ENCODE data around the gene TUBGCP6.
A peak's percentile ranks its signal among the peaks of the same experiment; 100 is the strongest.

The TUBGCP6 gene

GRCh38 chr22:50194037-50194805, 50.6 kb downstream of the TUBGCP6 start:
- no peak for DNase-seq

GRCh38 chr22:50193621-50194020, 51.2 kb downstream of the TUBGCP6 start:
- DNase-seq = no peak

GRCh38 chr22:50192436-50193204, 52.2 kb downstream of the TUBGCP6 start:
- DNase-seq = peak; percentile 75

GRCh38 chr22:50190941-50191741, 53.7 kb downstream of the TUBGCP6 start:
- DNase-seq = peak; percentile 93

- DNase-seq = peak; percentile 92
Observed at GRCh38 chr22:50190182-50190940, 54.5 kb downstream of the TUBGCP6 start.

GRCh38 chr22:50189849-50190181, 55.0 kb downstream of the TUBGCP6 start:
- no peak for DNase-seq

- DNase-seq = no peak
Observed at GRCh38 chr22:50189184-50189848, 55.5 kb downstream of the TUBGCP6 start.

GRCh38 chr22:50188356-50188755, 56.5 kb downstream of the TUBGCP6 start:
- DNase-seq = no peak

GRCh38 chr22:50186761-50187523, 57.9 kb downstream of the TUBGCP6 start:
- peak; percentile 43 for DNase-seq

- DNase-seq = no peak
Observed at GRCh38 chr22:50186181-50186714, 58.6 kb downstream of the TUBGCP6 start.

GRCh38 chr22:50185375-50186087, 59.3 kb downstream of the TUBGCP6 start, which contains the start of gene TRABD:
TSS of gene TRABD (plus strand) at chr22:50185913. CDS start at chr22:50193061, 7,148 bp downstream.
- peak; percentile 90 for DNase-seq

GRCh38 chr22:50184902-50185374, 59.9 kb downstream of the TUBGCP6 start:
- no peak for DNase-seq

- no peak for DNase-seq
Observed at GRCh38 chr22:50184004-50184901, 60.6 kb downstream of the TUBGCP6 start.

GRCh38 chr22:50183141-50183971, 61.5 kb downstream of the TUBGCP6 start:
- DNase-seq = no peak

GRCh38 chr22:50182176-50183081, 62.4 kb downstream of the TUBGCP6 start:
- DNase-seq = no peak

- DNase-seq = no peak
Observed at GRCh38 chr22:50180727-50181521, 63.9 kb downstream of the TUBGCP6 start.

Measured in CD4-positive, alpha-beta T cell treated with Interferon gamma for 1 hour (primary cell).